T-helper 22 cell (primary cell): ENCODE measurements around the gene KMT5B.
A peak's percentile ranks its signal among the peaks of the same experiment; 100 is the strongest.

Source experiments
- DNase-seq: peaks from one replicate; pipeline ENCODE4 v3.0.0-alpha.2; 2020; ENCODE audit warnings: low read depth

KMT5B gene

DNA sequence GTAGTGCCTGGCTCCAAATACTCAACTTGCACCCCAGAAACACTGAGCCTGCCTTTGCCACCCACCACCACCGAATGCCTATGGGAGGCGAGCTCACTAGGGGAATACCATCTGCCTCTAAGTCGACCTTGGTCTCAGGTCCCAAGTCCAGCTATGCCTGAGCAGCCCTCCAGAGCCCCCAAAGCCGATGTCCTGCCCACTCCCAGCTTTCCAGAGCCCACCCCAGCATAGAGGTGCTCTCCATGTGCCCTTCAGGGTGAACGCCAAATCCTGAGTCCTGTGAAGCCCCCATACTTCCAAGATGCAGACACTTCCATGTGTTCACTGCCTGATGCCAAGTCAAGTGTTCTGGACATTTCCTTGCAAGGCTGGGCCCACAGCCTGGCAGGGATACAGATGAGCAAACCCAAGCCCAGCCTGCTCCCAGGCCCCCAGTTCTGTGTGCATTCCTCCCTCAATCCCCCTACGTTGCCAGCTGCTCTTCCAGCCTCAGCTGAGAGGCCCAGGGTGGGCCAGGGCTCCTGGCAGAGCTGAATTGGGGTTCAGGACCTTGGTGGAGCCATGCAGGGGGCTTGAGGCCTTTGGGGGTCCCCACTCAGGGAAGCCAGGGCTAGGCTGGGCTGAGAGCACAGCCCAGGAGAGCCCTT, 2.6 kb upstream of the KMT5B start:
- DNase-seq, result no peak

DNA sequence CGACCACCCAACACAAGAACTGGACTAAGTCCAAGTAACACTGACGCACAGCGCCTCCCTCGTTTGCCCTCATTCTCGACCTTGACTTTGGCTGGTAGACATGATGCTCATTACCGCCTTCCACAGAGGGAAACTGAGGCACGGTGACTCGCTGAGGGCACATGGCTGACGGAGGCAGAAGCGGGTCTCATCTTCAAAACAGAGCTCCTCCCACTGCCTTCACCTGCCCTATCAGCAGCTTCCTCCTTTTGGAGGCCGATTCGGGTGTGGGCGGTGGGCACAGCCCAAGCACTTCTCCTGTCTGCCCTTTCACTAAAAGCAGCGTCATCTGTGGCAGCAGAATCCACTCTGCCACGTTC, 2.0 kb upstream of the KMT5B start:
- DNase-seq, result no peak

DNA sequence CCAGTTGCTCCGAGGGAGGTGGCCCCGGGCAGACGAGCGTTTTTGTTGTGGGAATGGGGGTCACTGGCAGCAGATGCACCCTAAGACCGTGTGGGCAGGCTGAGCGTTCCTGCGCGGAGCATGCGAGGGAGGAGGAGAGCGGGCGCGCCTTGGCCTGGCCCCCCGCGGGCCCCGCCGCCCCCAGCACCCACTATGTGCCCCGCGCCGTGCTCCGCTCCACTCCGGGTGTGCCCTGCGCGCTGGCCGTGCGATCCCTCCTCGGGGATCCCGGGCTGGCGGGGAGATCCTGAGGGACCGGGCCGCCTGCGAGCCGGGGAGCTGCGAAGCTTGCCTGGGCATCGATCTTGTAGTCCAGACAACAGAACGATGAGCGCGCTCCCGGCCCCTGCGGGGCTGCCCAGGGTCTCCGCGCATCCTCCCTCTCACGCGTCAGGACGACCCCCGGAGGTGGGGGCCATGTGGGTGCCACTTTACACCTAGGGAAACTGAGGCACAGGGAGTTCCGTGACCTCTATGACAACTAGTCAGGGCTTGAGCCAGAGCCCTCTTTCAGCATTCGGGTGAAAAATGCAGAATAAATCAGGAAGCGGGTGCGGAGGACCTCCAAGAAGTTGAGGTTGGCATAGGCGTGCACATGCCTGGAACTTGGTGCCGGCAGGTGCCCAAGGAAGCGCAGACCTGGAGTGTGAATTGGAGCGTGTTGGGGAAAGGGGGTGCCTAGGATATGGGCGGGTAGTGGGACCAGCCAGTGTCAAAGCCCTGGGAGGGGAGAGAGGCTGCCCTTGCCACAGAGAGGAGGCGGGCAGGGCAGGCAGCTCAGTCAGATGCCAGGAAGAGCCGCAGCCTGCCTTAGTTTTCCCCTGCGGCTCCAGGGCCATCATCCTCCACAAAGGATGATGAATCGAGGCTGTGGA, 1.3 kb upstream of the KMT5B start:
- no peak for DNase-seq

DNA sequence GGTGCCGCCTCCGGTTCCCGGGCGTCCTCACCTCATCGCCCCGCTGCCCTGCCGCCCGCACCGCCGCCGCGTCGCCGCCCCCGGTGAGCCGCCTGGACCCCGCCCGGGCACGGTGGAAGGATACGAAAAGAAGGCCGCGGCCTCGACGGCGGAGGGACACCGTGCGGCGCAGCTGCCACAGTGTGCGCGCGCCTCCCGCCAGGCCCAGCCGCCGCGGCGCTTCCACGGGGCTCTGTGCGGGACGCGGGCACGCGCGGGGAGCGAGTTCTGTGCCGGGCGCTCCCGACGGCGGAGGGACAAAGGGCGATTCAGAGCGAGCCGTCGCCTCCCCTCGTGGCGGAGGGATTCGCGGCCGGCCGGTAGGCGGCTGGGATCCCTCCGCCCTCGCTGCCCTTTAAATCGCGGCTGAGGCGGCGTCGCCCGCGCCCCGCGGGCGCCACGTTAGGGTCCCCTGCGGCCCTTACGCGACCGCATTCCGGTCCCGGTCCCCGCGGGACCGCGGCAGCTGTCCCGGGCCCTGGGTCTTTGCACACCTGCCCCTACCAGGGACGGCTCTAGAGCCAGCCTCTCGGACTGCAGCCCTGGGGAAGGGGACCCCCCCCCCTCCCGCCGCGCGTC, 568 bp upstream of the KMT5B start:
- DNase-seq, result peak; percentile 73

DNA sequence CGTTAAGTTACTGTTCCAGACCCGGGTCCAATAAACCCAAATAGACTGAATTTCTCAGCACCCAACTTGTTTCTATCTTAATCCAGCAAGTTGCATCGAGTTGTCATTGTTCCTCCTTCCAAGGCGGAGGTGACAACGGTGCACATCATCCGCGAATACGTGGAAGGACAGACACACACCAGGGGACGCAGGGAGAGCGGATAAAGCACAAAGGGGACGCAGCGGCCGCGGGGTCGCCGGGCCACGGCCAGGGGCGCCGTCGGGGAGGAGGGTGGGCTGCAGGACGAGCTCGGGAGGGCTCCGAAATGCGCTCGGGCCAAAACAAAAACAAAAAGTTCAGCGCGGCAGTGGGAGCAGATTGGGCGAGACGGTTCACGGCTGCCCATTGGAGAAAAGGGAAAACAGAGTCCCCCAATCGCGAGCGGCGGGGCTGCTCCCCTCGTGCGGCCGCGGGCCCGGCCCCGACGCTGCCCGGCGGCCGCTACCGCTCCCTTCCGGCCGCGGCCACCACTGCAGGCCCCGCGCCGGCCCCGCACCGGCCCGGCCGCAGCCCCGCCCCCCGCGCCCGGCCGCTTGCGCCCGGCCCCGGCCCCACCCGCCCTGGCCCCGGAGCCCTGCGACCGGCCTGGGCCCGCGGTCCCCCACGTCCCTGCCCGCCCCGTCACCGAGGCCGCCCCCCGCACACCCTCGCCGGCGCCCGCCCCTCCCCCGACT, 518 bp downstream of the KMT5B start:
- DNase-seq, result peak; percentile 50

DNA sequence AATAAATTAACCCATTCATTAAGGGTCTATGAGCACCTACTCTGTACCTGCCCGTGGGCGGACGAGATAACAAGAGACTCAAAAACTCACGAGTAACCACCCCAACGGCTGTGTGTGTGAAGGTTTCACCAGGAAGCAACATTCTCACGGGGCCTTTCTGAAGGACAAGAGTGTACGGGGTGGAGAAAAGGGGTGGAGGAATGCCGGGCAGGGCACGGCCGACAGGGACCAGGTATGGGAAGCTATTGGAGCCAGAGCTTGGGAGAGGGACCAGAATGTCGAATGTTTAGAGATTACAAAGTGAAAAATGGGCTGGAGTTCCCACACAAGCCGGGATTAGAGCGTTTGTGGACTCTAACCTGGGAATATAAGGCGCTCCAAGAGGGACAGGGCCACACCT, 1.6 kb downstream of the KMT5B start:
- DNase-seq, result no peak

DNA sequence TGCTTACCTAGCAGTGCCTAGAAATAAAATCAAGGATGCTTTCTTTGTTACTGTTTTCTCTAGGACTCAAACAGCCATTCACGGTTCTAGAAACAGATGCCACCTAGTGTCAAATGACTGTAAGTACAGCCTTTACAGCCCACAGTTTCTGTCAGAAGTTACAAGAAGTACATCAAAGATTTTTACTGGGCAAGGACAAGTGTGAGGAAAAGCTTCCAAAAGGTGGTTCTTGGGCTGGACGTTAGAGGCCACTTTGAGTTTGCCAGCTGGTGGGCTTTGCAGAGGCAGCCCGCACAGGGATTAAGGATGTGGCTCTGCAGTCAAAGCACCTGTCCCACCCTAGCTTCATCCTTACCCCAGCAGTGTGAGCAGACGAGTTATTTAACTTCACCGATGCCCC, 6.9 kb downstream of the KMT5B start:
- no peak for DNase-seq

DNA sequence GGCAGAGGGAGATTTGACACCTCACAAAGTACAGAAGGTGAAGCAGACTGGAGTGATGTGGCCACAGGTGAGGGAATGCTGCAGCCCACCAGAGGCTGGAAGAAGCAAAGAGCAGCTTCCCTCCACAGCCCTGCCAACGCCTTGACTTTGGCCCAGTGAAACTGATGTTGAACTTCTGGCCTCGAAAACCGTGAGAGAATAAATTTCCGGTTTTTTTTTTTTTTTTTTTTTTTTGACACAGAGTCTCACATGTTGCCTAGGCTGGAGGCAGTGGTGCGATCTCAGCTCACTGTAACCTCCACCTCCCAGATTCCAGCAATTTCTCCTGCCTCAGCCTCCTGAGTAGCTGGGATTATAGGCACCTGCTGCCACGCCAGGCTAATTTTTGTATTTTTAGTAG, 8.7 kb downstream of the KMT5B start:
- no peak for DNase-seq

DNA sequence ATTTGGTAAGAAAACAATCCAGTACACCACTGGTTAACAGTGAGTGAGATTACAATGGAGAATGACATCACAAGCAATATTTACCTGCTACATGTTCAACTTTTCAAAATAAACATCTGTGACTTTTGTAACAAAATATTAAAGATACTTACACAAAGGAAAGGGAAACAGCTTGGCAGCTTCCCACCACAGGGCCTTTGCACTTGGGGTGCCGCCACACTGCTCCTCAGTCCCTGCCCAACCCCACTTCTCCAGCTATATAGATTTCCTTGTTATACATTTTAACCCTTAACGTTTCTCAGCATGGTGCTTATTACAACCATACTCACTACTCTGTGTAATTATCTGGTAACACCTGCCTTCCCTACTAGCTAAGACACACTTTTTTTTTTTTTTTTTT, 10.9 kb downstream of the KMT5B start:
- no peak for DNase-seq

DNA sequence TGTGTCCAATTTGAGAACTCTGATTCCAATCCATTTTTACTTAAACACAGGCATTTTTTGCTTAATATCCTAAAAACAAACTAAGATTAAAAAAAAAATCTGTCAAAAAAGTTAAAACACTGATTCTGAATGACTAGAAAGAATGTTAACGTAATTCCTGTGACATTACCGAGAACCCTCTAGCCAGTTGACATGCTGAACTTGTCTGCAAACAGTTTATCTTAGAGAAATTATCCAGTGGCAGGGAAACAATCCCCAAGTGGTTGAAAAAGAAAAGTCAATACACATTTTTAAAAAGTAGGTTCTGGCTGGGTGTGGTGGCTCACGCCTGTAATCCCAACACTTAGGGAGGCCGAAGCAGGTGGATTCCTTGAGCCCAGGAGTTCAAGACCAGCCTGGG, 11.6 kb downstream of the KMT5B start:
- DNase-seq, result no peak

DNA sequence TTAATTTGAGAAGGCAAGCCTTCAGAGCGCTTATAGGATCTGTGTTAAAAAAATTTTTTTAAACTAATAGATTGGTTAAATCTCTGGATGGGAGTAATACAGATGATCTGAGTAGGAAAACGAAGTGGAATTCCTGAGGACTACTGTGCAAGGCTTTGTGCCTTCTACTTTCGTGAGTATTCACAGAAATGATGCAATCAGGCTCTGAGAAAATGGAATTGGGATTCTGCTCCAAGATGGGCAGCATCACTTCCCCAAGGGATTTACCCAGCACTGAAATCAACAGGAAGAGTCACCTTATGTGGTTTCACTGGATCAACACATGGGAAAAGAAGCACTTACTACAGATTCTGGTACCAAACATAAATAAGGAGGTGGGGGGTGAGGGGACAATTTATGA, 12.5 kb downstream of the KMT5B start:
- no peak for DNase-seq

DNA sequence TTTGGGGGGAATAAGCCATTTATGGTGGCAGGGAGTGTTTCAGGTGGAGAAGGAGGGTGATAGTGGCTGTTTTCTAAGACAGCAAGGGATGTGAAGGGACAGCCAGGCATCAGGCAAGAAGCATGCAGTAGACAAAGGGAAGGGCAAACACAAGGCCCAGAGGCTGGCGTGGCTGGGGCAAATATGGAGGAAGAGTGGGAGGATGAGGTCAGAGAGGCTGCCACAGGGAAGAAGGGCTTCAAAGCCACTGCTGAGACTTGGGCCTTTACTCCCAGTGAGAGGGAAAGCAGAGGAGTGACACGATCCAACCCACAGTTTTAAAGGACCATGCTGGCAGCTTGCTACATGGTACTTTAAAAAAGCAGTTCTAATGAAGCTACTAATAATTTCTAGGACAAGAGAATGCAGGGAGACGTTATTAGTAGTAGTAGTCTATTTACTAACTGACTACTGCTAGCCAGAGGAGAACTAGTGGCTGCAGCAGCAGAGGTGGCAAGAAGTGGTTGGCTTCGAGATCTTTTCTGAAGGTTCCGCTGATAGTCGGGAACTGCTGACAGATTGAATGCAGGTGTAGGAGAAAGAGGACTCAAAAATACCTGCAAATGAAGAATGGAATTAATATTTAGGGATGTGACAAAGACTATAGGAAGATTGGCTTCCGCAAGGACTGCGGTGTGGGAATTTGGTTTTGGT, 13.7 kb downstream of the KMT5B start:
- no peak for DNase-seq

DNA sequence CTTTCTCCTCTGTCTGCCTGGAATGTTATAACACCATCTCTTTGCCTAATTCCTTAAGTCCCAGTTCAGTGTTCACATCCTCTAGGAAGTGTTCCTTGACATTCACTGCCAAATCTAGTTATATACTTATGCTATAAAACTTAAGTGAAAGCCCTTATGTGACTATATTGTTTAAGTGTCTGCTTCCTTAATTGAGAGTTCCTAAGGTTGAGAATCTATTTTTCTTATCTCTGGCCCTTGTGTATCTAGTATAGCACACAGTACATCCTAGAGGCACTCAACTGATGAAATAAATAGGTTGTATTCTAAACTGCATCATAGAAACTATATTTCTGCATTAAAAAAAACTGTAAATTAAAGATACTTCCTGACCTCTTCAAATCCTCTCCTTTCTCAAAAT, 16.9 kb downstream of the KMT5B start:
- DNase-seq, result no peak

DNA sequence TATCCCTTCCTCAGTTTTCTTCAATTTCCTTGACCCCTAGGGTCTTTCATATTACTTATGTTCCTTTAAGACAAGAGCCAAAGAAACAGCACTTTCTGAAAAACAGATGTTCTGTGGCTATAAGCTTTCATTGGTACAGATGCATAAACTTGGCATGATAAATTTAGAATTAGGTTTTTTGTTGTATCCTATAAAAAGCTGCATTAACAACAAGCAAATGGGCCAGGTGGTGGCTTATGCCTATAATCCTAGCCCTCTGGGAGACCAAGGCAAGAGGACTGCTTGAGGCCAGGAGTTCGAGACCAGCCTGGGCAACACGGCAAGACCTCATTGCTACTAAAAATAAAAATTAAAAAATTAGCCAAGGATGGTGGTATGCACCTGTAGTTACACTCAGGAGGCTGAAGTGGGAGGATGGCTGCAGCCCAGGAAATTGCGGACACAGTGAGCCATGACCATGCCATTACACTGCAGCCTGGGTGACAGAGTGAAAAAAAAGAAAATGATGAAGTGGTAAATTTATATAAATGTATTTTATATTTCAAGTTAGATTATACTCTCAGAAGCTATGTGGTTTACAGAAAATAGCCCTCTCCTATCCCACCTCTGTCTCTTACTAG, 18.3 kb downstream of the KMT5B start:
- no peak for DNase-seq

DNA sequence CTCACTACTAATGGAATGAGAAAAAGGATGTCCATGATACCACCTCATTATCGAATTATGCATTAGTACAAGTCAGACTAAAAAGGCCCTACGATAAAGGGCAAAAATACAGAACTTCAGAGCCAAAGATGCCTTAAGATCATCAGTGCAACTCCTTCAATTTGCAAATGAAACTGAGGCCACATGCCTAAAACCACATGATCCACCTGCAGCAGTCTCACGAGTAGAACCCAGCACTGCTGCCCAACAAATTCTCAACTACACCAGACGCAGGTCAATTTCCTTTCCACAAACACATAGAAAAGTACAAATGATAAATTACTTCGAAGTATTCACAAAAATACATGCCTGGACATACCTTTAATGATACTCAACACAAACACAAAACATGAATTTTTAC, 20.1 kb downstream of the KMT5B start:
- no peak for DNase-seq

DNA sequence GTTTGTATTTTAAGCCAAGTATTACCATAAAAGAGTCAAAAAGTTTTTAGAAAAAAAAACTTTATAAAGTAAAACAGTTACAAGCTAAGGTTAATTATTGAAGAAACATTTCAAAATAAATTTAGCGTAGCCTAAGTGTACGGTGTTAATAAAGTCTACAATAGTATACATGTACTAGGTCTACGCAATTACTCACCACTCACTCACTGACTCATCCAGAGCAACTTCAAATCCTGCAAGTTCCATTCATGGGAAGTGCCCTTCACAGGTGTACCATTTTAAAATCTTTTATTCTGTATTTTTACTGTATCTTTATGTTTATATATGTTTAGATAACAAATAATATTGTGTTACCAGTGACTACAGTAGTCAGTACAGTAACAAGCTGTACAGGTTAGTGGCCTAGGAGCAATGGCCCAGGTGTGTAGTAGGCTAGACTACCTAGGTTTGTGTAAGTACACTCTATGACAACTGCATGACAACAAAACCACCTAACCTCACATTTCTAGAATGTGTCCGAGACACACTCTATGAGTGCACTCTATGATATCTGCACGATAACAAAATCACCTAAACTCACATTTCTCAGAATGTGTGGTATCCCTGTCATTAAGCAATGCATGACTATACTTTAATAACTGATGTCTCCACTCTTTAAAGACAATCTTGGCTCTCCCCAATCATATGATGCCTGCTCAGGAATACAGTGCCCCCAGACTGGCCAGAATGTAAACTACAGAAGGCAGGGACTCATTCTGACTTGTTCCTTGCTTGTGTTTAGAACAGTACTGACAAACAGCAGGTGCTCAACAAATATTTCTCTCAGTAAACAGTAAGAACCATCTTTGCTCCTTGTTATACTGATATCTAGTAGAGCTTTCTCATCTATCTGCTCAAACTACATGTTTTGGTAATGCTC, 21.2 kb downstream of the KMT5B start:
- no peak for DNase-seq

DNA sequence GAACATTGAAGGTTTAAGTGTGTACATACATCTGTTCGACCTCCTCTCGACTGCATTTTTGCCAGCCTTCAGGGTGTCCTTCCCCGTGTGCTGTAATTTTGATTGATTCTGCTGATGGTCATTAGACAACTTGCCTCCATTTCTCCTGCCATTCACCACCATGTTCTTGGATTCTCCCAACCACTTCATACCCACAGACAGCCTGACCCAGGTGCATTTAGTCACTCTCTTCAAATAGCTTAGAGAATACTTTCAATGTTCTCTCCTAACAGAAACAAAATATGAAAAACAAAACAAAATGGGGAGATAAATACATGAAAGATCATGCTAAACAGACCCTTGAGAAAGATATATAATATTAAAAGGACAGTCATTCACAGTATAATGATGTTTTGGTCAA, 23.2 kb downstream of the KMT5B start:
- DNase-seq, result no peak

DNA sequence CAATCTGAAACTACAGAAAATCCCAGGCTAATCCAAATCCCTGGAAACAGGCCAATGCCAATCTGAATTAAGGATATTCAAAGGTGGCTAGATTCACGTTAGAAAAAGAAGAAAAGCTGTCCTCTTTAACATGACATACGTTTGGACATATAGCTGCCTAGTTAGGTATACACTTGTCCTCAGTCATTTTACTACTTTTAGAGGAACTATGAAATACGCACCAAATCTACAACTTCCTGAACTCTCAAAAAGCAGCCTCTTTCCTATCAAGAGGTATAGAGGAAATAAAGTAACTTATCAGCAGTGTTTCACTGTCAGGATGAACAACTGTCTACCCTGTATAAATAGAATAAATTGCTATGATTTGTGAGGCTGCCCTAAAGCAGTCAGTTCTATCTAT, 24.0 kb downstream of the KMT5B start:
- no peak for DNase-seq

DNA sequence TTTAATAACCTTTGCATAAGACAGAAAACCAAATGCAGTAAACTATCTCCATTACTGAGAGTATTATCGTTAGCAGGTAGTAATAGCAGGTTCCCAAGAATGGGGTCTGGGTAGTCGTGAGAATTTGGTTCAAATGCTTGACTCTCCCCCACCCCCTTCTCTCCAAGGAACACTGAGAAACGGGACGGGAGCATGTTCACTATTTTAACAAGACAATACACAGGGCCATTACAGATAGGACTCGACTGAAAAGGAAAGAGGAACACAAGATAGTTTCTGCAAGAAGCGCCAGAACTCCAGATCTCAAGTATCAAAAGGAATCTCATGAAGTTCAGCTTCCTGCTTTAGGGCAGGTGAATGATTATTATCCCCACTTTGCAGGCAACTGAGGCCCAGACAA, 27.0 kb downstream of the KMT5B start:
- no peak for DNase-seq

DNA sequence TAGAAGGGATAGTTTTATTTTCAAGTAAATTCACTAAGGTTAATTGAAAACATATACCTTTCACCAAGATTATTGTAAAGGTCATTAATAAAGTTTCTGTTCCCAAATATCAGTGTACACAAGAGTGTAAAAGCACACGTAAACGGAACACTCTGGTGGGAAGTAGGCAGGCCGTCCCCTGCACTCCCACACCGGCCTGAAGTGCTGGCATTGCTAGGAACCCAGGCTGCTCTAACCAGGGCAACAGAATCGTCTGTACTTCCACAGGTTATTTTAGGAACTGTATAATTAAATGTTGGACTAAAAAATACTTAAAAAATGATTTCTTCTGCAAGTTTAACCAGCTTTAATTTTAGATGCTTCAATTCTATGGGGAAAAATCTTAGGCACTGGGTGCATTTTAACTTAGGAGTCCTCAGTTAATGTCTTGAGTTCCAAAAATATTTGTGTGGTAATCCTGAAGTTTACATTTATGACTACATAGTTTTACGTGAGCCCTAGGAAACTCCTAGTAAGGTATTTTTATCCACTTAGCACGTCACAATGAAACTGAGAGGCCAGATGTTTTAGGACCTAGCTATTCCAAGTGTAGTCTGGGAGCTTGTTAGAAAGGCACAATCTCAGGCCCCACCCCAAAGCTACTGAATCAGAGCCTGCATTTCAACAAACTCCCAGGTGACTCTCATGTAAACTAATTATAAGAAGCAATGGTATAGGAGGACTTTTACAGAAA, 31.2 kb downstream of the KMT5B start:
- DNase-seq, result no peak
